GM13977 (cell line): ENCODE data around the gene EFNA3.

Experiments used
- DNase-seq: peaks from one replicate; pipeline ENCODE4 v3.0.0; 2012; ENCODE audit warnings: low spot score
- CTCF ChIP-seq: IDR thresholded peaks from 2 replicates; pipeline ENCODE4 v1.5.1; 2012; ENCODE audit warnings: mild to moderate bottlenecking, control low read depth; ENCODE audit not compliant: insufficient read depth; ENCODE audit errors: extremely low read depth, missing control alignments
- in situ Hi-C: fragments of 300-500 bp; cut with MboI; formaldehyde crosslinking; loops from one replicate; pipeline ENCODE4 v1.12.0; 2022; ENCODE audit warnings: low sequenced_read_pairs, low pct_unique_long_range_greater_than_20kb, mixed read lengths, inconsistent platforms; ENCODE audit not compliant: unreplicated experiment

Gene EFNA3

GRCh38 chr1:155079487-155080311 lies 1.1 kb downstream of the EFNA3 start:
- in situ Hi-C loops, result no loop called here
- TF ChIP-seq CTCF, result no peak
- DNase-seq, result no peak

DNA sequence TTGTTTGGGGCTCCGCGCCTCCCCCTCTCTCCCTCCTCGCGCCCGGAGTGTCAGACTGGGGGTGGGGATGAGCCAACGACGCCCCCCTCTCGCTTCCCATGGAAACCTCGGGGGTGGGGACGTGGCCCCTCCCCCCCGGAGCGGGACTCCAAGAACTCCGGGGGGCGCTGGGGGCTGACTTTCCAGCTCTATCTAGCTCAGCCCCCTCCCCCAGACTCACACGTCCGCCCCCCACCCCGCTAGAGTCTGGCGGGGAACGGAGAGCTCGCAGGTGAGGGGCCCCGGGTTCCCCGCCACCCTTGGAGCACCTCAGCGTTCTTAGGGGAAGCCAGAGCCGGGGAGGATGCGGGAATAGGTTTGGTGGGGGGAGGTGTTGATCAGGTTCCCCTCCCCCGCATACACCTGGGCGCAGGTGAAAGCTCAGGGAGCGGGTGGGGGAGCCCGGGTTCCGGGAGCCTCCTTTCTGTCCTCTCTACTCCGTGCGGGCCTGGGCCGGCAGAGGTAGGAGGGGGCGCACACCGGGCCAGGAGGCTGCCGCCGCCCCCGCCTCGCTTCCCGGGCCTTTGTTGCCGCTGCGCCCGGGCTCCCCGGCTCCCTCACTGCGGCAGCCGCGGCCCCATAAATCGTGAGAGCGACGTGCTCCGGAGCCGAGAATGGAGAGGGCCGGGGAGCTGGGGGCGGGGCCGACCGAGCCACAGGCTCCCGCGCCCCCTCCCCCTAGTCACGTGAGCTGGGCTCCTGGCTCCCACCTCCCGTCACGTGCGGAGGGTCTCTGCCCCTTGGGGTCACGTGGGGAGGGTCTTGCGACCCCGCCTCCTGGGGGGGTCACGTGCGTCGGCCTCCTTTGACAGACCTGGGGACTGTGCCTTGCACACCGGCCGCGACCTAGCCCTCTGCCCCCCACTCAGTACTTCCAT lies 1.9 kb downstream of the EFNA3 start:
- in situ Hi-C loops, result no loop called here
- no peak for TF ChIP-seq CTCF
- DNase-seq, result no peak

GRCh38 chr1:155081472-155082300 lies 3.0 kb downstream of the EFNA3 start:
- in situ Hi-C loops, result no loop called here
- no peak for TF ChIP-seq CTCF
- no peak for DNase-seq

DNA sequence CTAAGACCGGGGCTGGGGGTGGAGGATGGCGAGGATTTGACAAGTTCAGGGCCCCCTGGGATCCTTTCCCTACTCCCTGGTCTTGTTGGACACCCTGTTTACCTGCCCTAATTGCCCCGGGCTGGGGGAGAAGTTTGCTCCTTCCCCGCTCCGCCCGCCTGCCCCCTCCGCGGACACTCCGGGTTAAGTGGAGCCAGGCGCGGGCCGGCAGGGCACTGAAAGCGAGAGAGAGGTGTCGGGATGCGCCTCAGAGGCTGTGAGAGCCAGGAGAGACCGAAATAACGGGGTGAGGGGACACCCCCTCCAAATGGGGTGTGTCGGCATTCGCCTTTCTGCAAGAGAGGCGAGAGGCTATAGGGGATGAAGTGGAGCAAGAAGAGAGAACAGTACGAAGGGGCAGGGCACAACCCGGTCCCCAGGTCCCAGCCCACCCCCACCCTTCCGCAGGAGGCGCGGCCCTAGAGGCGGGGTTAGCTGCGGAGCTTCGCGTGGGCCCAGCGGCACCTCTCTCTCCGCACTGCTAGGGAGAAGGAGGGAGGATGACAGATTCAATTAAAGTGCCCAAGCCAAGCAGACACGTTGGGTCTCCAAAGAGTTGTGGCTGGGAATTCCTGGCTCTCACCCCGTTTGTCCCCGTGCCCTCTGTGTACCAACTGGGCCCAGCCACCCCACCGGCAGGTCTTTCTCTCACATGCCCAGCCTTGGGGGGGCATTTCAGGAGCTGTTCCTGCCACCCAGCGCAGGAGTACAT lies 3.8 kb downstream of the EFNA3 start:
- in situ Hi-C loops, result no loop called here
- no peak for DNase-seq
- no peak for TF ChIP-seq CTCF

DNA sequence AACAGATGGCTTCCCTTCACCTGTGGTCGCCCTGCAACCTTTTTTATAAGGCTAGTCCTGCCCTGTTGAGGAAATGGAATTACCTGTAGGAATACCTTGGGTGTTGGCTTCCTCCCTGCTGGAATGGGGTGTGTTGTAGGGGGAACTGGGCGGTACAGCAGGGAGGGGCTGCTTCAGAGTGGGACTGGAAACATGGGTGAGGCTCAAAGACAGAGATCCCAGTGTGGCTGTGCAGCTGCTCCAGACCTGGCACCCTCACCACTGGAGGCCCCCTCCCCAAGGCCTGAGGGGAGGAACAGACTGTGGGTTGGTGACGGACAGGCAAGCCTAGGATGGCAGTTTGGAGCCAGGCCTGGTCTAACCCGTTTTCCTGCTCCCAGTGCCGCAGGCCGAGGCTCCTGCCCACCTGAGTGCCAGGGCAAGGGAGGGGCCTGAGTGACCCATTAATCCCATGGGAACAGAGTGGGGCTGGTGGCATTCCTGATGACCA lies 4.5 kb downstream of the EFNA3 start:
- in situ Hi-C loops, result no loop called here
- no peak for TF ChIP-seq CTCF
- no peak for DNase-seq
